Caco-2 (cell line): ENCODE results near the gene RBM42. TPM values are rescaled to one million over a fixed set of nuclear protein-coding genes. Genes with fewer than 3 reads are reported as not detected.
A peak's percentile ranks its signal among the peaks of the same experiment; 100 is the strongest.

Experiments used
- BruUV-seq: library from RNA; stranded (reverse); fragments of 400-500 nt; replicated peaks from 2 replicates; lab custom pipeline; 2021; lab: Mats Ljungman, UMichigan
- CTCF ChIA-PET: fragments of 300-600 bp; sonication (Branson Sonifier 250); formaldehyde crosslinking; loops from one replicate; lab custom pipeline; 2022; ENCODE audit warnings: antibody characterized with exemption; lab: Charles Lee
- POLR2A ChIA-PET: fragments of 300-600 bp; sonication (Branson Sonifier 250); formaldehyde crosslinking; loops from one replicate; lab custom pipeline; 2022; ENCODE audit warnings: antibody characterized with exemption; lab: Charles Lee
- DNase-seq, 2 experiments: peaks; one replicate each; pipeline versions ENCODE4 v3.0.0 to v3.0.0-alpha.2; 2020 to 2022
- H3K27me3 ChIP-seq: replicated peaks from 2 replicates; pipeline ENCODE4 v1.6.0; 2011; ENCODE audit warnings: low read length; ENCODE audit not compliant: control insufficient read depth, insufficient read depth
- H3K36me3 ChIP-seq: 2 replicates; pipeline ENCODE4 v1.5.1; 2011; ENCODE audit warnings: low read length; ENCODE audit not compliant: control insufficient read depth, insufficient read depth
- H3K4me1 ChIP-seq: fragments of 250-450 bp; sonication (Bioruptor Pico); 2 replicates; pipeline ENCODE4 v1.5.1; 2020; ENCODE audit warnings: mild to moderate bottlenecking
- H3K4me3 ChIP-seq: 2 replicates; pipeline ENCODE4 v1.5.1; 2011; ENCODE audit warnings: low read depth, mild to moderate bottlenecking, control low read depth, low read length
- H3K9me3 ChIP-seq: fragments of 250-450 bp; sonication (Bioruptor Pico); 2 replicates; pipeline ENCODE4 v1.5.1; 2020; ENCODE audit warnings: mild to moderate bottlenecking, moderate library complexity
- H3K27ac Mint-ChIP-seq: one replicate; pipeline ENCODE4 v1.8.0; 2022; ENCODE audit warnings: mixed read lengths; ENCODE audit not compliant: unreplicated experiment
- H3K27me3 Mint-ChIP-seq: one replicate; pipeline ENCODE4 v1.8.0; 2022; ENCODE audit warnings: mixed read lengths; ENCODE audit not compliant: insufficient read depth, unreplicated experiment
- H3K36me3 Mint-ChIP-seq: one replicate; pipeline ENCODE4 v1.8.0; 2022; ENCODE audit warnings: mild to moderate bottlenecking, mixed read lengths; ENCODE audit not compliant: insufficient read depth, unreplicated experiment
- H3K4me1 Mint-ChIP-seq: one replicate; pipeline ENCODE4 v1.8.0; 2022; ENCODE audit warnings: low read depth, mixed read lengths; ENCODE audit not compliant: unreplicated experiment
- H3K4me3 Mint-ChIP-seq: one replicate; pipeline ENCODE4 v1.8.0; 2022; ENCODE audit warnings: mild to moderate bottlenecking, moderate library complexity, mixed read lengths; ENCODE audit not compliant: unreplicated experiment
- H3K9me3 Mint-ChIP-seq: one replicate; pipeline ENCODE4 v1.8.0; 2022; ENCODE audit warnings: mixed read lengths; ENCODE audit not compliant: unreplicated experiment
- intact Hi-C: fragments of 100-400 bp; cut with micrococcal nuclease; formaldehyde crosslinking; loops from one replicate; pipeline ENCODE4 v1.10.0; 2022; ENCODE audit not compliant: unreplicated experiment
- total RNA-seq: library from RNA; stranded (reverse); gene quantifications from 2 replicates; pipeline ENCODE4 v1.2.3, GENCODE V29; 2022
- TF ChIP-seq, protein P1 (sequence below), 2 experiments: fragments of 200-600 bp in 1 of 2; IDR thresholded peaks; 1 replicate in 1 of 2; 2 replicates in 1 of 2; pipeline versions ENCODE4 v1.5.1 to v1.8.0; 2011 to 2022; ENCODE audit warnings: antibody characterized with exemption in 1 of 2, control low read depth in 1 of 2, inconsistent platforms in 1 of 2, low read depth in 1 of 2, low read length in 1 of 2, mild to moderate bottlenecking in 1 of 2, moderate library complexity in 1 of 2; ENCODE audit not compliant: insufficient read depth in 1 of 2, severe bottlenecking in 1 of 2, unreplicated experiment in 1 of 2

RBM42 gene
- total RNA-seq, 1 experiment from 2014 or later: 165 TPM

GRCh38 chr19:35642312-35642711, 13.5 kb downstream of the RBM42 start:
- peak overlapping the region; percentile 74 for H3K4me3 Mint-ChIP-seq
- no peaks in the 10 kb centered on the region for H3K27me3 Mint-ChIP-seq
- peaks cover 12% of the 10 kb centered on the region for H3K4me1 Mint-ChIP-seq
- no peaks in the 10 kb centered on the region for H3K27me3 ChIP-seq
- no peaks in the 10 kb centered on the region for H3K36me3 ChIP-seq
- H3K9me3 Mint-ChIP-seq: no peaks in the 10 kb centered on the region
- POLR2A ChIA-PET: no interaction called here
- TF ChIP-seq, protein P1, sequence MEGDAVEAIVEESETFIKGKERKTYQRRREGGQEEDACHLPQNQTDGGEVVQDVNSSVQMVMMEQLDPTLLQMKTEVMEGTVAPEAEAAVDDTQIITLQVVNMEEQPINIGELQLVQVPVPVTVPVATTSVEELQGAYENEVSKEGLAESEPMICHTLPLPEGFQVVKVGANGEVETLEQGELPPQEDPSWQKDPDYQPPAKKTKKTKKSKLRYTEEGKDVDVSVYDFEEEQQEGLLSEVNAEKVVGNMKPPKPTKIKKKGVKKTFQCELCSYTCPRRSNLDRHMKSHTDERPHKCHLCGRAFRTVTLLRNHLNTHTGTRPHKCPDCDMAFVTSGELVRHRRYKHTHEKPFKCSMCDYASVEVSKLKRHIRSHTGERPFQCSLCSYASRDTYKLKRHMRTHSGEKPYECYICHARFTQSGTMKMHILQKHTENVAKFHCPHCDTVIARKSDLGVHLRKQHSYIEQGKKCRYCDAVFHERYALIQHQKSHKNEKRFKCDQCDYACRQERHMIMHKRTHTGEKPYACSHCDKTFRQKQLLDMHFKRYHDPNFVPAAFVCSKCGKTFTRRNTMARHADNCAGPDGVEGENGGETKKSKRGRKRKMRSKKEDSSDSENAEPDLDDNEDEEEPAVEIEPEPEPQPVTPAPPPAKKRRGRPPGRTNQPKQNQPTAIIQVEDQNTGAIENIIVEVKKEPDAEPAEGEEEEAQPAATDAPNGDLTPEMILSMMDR (IDR thresholded peaks at IDR 0.05; ENCODE audit: insufficient read depth in 1 of 2, low read depth in 1 of 2, low read length in 1 of 2, severe bottlenecking in 1 of 2, unreplicated experiment in 1 of 2): no peak
- no peaks in the 10 kb centered on the region for H3K9me3 ChIP-seq
- DNase-seq: no peak
- peaks cover 26% of the 10 kb centered on the region for H3K4me1 ChIP-seq
- CTCF ChIA-PET: interaction anchor here (0.6 to 1.4 kb wide), 3 partner anchors 41 to 132 kb away, joined by 3 to 5 read pairs (median 4); no protein-coding TSS in a partner anchor
- peak overlapping the region; percentile 36 for H3K27ac Mint-ChIP-seq
- peaks cover 30% of the 10 kb centered on the region for H3K36me3 Mint-ChIP-seq
- intact Hi-C loops: loop anchor here (5.0 kb wide), 1 partner anchor 95 kb away; the partner anchor contains the start of gene TMEM147
- peak overlapping the region; percentile 80 for H3K4me3 ChIP-seq
- BruUV-seq: no TSS peak

DNA sequence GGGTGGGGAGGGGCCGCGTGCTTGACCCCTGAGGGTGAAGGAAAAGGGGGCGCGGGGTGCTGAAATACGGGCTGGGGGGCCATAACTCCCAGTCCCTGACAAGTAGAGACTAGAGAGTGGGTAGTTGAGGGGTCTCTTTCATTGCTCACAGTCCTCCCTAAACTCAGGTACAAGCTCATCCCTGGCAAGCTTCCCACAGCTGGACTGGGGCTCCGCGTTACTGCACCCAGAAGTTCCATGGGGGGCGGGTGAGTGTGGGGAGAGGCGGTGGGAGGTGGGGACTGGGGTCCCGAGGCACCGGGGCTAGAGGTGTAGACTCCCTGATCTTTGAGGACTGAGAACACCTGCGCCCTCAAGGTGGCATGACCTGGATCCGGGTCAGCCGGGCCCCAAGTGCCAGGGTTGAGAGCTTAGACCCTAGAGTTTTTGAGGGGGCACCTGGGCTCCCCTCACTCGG, 14.0 kb downstream of the RBM42 start:
- peaks cover 26% of the 10 kb centered on the region for H3K4me1 ChIP-seq
- peaks cover 28% of the 10 kb centered on the region for H3K36me3 Mint-ChIP-seq
- no peaks in the 10 kb centered on the region for H3K9me3 Mint-ChIP-seq
- H3K27ac Mint-ChIP-seq: peak overlapping the region; percentile 36
- ChIA-PET CTCF (interaction anchor here (0.6 to 1.4 kb wide), 3 partner anchors 42 to 132 kb away, joined by 3 to 5 read pairs (median 4); no protein-coding TSS in a partner anchor), POLR2A (interaction anchor here (1.1 kb wide), 1 partner anchor 18 kb away, joined by 3 read pairs; no protein-coding TSS in a partner anchor)
- intact Hi-C loops: loop anchor here (1.0 to 5.0 kb wide), 2 partner anchors 15 to 96 kb away; partner anchors contain the start of gene TMEM147
- no peaks in the 10 kb centered on the region for H3K27me3 ChIP-seq
- peak overlapping the region; percentile 80 for H3K4me3 ChIP-seq
- peak overlapping the region; percentile 74 for H3K4me3 Mint-ChIP-seq
- peaks cover 12% of the 10 kb centered on the region for H3K4me1 Mint-ChIP-seq
- no peaks in the 10 kb centered on the region for H3K9me3 ChIP-seq
- DNase-seq: no peak
- TSS peak; percentile 2 for BruUV-seq
- TF ChIP-seq, protein P1 (IDR thresholded peaks at IDR 0.05; ENCODE audit: insufficient read depth in 1 of 2, low read depth in 1 of 2, low read length in 1 of 2, severe bottlenecking in 1 of 2, unreplicated experiment in 1 of 2): no peak
- H3K27me3 Mint-ChIP-seq: no peaks in the 10 kb centered on the region
- no peaks in the 10 kb centered on the region for H3K36me3 ChIP-seq

- CTCF ChIA-PET: interaction anchor here (0.6 to 1.6 kb wide), 6 partner anchors 43 to 148 kb away, joined by 3 to 5 read pairs (median 3); no protein-coding TSS in a partner anchor
- intact Hi-C loops: loop anchor here (1.0 to 5.0 kb wide), 4 partner anchors 15 to 96 kb away; partner anchors contain the start of genes HAUS5 and TMEM147
- H3K36me3 Mint-ChIP-seq: peaks cover 28% of the 10 kb centered on the region
- H3K36me3 ChIP-seq: no peaks in the 10 kb centered on the region
- H3K4me3 ChIP-seq: peak overlapping the region; percentile 80
- BruUV-seq: no TSS peak
- no peaks in the 10 kb centered on the region for H3K9me3 Mint-ChIP-seq
- TF ChIP-seq, protein P1 (IDR thresholded peaks at IDR 0.05; ENCODE audit: insufficient read depth in 1 of 2, low read depth in 1 of 2, low read length in 1 of 2, severe bottlenecking in 1 of 2, unreplicated experiment in 1 of 2): peak in 1 of 2 experiments; percentile 18
- H3K27ac Mint-ChIP-seq: peak overlapping the region; percentile 36
- H3K27me3 ChIP-seq: no peaks in the 10 kb centered on the region
- no peaks in the 10 kb centered on the region for H3K9me3 ChIP-seq
- H3K27me3 Mint-ChIP-seq: no peaks in the 10 kb centered on the region
- H3K4me3 Mint-ChIP-seq: peak overlapping the region; percentile 74
- peak; percentile 93 to 95 for DNase-seq
- POLR2A ChIA-PET: interaction anchor here (0.5 to 1.9 kb wide), 6 partner anchors 8 to 133 kb away, joined by 3 to 10 read pairs (median 5); partner anchors contain the start of gene LIN37
- H3K4me1 ChIP-seq: peaks cover 26% of the 10 kb centered on the region
- H3K4me1 Mint-ChIP-seq: peaks cover 12% of the 10 kb centered on the region
Observed at GRCh38 chr19:35643255-35644205, 14.7 kb downstream of the RBM42 start.
